ENCODE results near the gene SLC23A2. TPM values are rescaled to one million over a fixed set of nuclear protein-coding genes. Genes with fewer than 3 reads are reported as not detected.

Gene SLC23A2
- polyA plus RNA-seq, 3 donors: 3.3 to 28.4 (median 6.4) TPM

- H3K4me1 ChIP-seq (ENCODE audit: control insufficient read depth in 1 of 2, insufficient read depth in 2 of 2, low read length in 2 of 2): peaks cover 48 to 49% of the 10 kb centered on the region in 2 donors
- no peak for DNase-seq
- peaks cover 0 to 8% of the 10 kb centered on the region in 2 donors for H3K36me3 Mint-ChIP-seq
- no peak overlapping the region for H3K4me2 ChIP-seq (replicated peaks; ENCODE audit: extremely low read depth, low read length, poor library complexity, severe bottlenecking)
- WGBS (ENCODE audit: insufficient coverage): no CpG with 5 or more reads among the region's 2 CpGs
- H3K9me3 Mint-ChIP-seq: peaks cover 0 to 6% (median 2%) of the 10 kb centered on the region in 7 donors
- TF ChIP-seq CTCF (IDR thresholded peaks at IDR 0.05): no peak
- no peaks in the 10 kb centered on the region for H4K20me1 ChIP-seq (ENCODE audit: insufficient read depth, low read length)
- no peak overlapping the region for H3K4me3 Mint-ChIP-seq
- H3K9ac ChIP-seq (ENCODE audit: insufficient read depth, low read length, poor library complexity, severe bottlenecking): no peak overlapping the region
- peak overlapping the region in 1 of 2 donors; percentile 98 for H3K27ac ChIP-seq (ENCODE audit: low read depth in 1 of 2, low read length in 2 of 2)
- intact Hi-C loops (cut with micrococcal nuclease): no loop called here
- peaks cover 45% of the 10 kb centered on the region for H3K4me1 Mint-ChIP-seq
- H3K27ac Mint-ChIP-seq: peak overlapping the region; percentile 99 to 100 (median 100)
- H3K4me3 ChIP-seq (replicated peaks in 1 of 3; ENCODE audit: low read depth in 2 of 3, low read length in 3 of 3): no peak overlapping the region
- no peaks in the 10 kb centered on the region for H3K36me3 ChIP-seq (replicated peaks in 1 of 2; ENCODE audit: control insufficient read depth in 1 of 2, insufficient read depth in 2 of 2, low read length in 2 of 2)
- H3K27me3 ChIP-seq (ENCODE audit: control insufficient read depth in 2 of 2, insufficient read depth in 2 of 2, low read length in 2 of 2): no peaks in the 10 kb centered on the region
- H3K9me3 ChIP-seq (replicated peaks in 1 of 2; ENCODE audit: control insufficient read depth in 1 of 2, insufficient read depth in 1 of 2, low read length in 2 of 2): peaks cover 0 to 2% of the 10 kb centered on the region in 2 donors
- H2AFZ ChIP-seq (ENCODE audit: insufficient read depth, low read depth, low read length, poor library complexity, severe bottlenecking): no peak overlapping the region
- H3K27me3 Mint-ChIP-seq (ENCODE audit: low read depth in 3 of 3): peaks cover 0 to 4% (median 2%) of the 10 kb centered on the region in 3 donors
- peaks cover 18% of the 10 kb centered on the region for H3K79me2 ChIP-seq (ENCODE audit: insufficient read depth, low read length)
Observed at GRCh38 chr20:4830696-4831095, 170.6 kb downstream of the SLC23A2 start.

- Histone ChIP-seq H3K9me3 (replicated peaks in 1 of 2; ENCODE audit: control insufficient read depth in 1 of 2, insufficient read depth in 1 of 2, low read length in 2 of 2) (peaks cover 0 to 2% of the 10 kb centered on the region in 2 donors), H3K36me3 (replicated peaks in 1 of 2; ENCODE audit: control insufficient read depth in 1 of 2, insufficient read depth in 2 of 2, low read length in 2 of 2) (no peaks in the 10 kb centered on the region), H3K9ac (ENCODE audit: insufficient read depth, low read length, poor library complexity, severe bottlenecking) (peak overlapping the region; percentile 81), H2AFZ (ENCODE audit: insufficient read depth, low read depth, low read length, poor library complexity, severe bottlenecking) (no peak overlapping the region), H4K20me1 (ENCODE audit: insufficient read depth, low read length) (no peaks in the 10 kb centered on the region), H3K27ac (ENCODE audit: low read depth in 1 of 2, low read length in 2 of 2) (peak overlapping the region; percentile 96 to 98), H3K4me1 (ENCODE audit: control insufficient read depth in 1 of 2, insufficient read depth in 2 of 2, low read length in 2 of 2) (peaks cover 49 to 52% of the 10 kb centered on the region in 2 donors), H3K4me2 (replicated peaks; ENCODE audit: extremely low read depth, low read length, poor library complexity, severe bottlenecking) (no peak overlapping the region), H3K4me3 (replicated peaks in 1 of 3; ENCODE audit: low read depth in 2 of 3, low read length in 3 of 3) (no peak overlapping the region), H3K79me2 (ENCODE audit: insufficient read depth, low read length) (peaks cover 22% of the 10 kb centered on the region), H3K27me3 (ENCODE audit: control insufficient read depth in 2 of 2, insufficient read depth in 2 of 2, low read length in 2 of 2) (no peaks in the 10 kb centered on the region)
- Mint-ChIP-seq H3K4me1 (peaks cover 46% of the 10 kb centered on the region), H3K27ac (peak overlapping the region; percentile 99 to 100 (median 100)), H3K4me3 (no peak overlapping the region), H3K9me3 (peaks cover 0 to 6% (median 2%) of the 10 kb centered on the region in 7 donors), H3K27me3 (ENCODE audit: low read depth in 3 of 3) (peaks cover 0 to 3% (median 2%) of the 10 kb centered on the region in 3 donors), H3K36me3 (peaks cover 1 to 10% of the 10 kb centered on the region in 2 donors)
- WGBS (ENCODE audit: insufficient coverage): 100% methylated on average over 1 of the region's 3 CpGs
- DNase-seq: no peak
- intact Hi-C loops (cut with micrococcal nuclease): no loop called here
- no peak for TF ChIP-seq CTCF (IDR thresholded peaks at IDR 0.05)
Observed at GRCh38 chr20:4830259-4830658, 171.1 kb downstream of the SLC23A2 start.
